AG04449 (cell line): ENCODE measurements around the gene ZNF831.

ENCODE experiments used
- CTCF ChIA-PET: fragments of 350-600 bp; formaldehyde crosslinking; extraction: SDS; loops from one replicate; lab custom pipeline; 2021; ENCODE audit warnings: antibody characterized with exemption; lab: Yijun Ruan, JAX
- POLR2A ChIA-PET: fragments of 400-600, 350-600 bp; formaldehyde crosslinking; extraction: SDS; loops from one replicate; lab custom pipeline; 2020; ENCODE audit warnings: antibody characterized with exemption, inconsistent platforms; lab: Yijun Ruan, JAX
- DNase-seq: peaks from one replicate; pipeline ENCODE4 v3.0.0-alpha.2; 2010; ENCODE audit warnings: low read depth, low spot score
- H3K4me3 ChIP-seq: 2 replicates; pipeline ENCODE4 v1.5.1; 2011; ENCODE audit warnings: low read depth, mild to moderate bottlenecking, control low read depth, low read length
- CTCF ChIP-seq: IDR thresholded peaks from one replicate; pipeline ENCODE4 v1.5.1; 2011; ENCODE audit warnings: mild to moderate bottlenecking, moderate library complexity, low read length, control low read depth, inconsistent platforms; ENCODE audit not compliant: insufficient read depth; ENCODE audit errors: missing control alignments

The ZNF831 gene

GRCh38 chr20:59138114-59138748 lies 25.4 kb upstream of the ZNF831 start:
- TF ChIP-seq CTCF: no peak

DNA sequence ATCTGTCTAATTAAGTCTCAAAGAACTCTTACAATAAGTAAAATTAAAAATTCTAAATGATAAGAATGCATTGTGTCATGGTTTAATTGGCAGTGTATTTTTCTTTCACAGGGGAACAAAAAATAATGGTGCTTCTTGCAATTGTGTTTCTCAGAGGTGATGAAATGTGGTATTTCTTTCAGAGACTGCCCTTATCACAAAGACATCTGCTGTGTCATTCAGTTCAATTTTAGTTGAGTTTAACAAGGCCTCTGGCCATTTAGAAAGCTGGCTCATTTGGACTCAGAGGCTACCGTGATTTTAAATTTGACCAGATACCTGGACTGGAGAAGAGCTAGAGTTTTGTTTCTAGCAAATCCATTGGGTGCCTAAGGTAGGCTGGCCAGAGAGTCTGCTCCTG lies 23.6 kb upstream of the ZNF831 start:
- ChIA-PET POLR2A (no interaction called here), CTCF (no interaction called here)
- DNase-seq: no peak
- H3K4me3 ChIP-seq: no peak overlapping the region
- TF ChIP-seq CTCF: no peak

More at GRCh38 chr20:59138114-59138748, 25.4 kb upstream of the ZNF831 start:
- DNase-seq: no peak
- CTCF ChIA-PET: no interaction called here
- POLR2A ChIA-PET: no interaction called here
- no peak overlapping the region for H3K4me3 ChIP-seq

DNA sequence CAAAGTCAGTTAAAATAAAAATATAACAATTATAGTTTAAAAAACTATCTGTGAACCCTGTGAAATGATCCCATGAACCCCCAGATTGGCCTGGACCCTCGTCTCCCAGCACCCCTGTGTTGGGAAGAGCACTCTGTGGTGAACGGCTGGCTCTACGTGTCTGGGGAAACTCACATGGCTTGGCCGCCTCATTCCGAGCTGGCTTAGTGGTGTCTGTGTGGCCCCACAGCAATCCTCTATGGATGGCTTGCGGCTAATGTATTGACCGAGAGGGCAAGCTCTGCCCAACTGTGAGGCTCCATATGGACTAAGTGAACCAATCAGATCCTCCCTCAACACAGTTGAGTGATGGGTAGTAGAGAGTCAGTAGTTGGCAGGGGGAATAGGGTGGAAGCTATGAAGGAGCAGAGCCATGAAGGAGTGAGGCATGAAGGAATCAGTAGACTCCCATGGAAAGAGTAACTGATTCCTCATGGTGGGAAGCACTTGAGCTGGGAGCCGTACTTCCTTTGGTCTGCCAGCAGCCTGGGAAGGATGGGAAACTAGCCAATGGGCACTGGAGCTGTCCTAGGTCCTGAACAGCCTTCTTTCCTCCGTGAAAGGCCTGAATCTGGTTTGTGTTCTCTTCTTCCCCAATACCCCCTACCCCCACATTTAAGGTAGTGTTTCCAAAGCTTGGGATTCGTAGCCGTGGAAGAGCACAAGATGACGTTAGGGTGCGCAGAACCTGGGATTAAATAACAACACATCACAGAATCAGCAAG lies 21.6 kb upstream of the ZNF831 start:
- no peak for TF ChIP-seq CTCF
- CTCF ChIA-PET: no interaction called here
- no peak overlapping the region for H3K4me3 ChIP-seq
- POLR2A ChIA-PET: no interaction called here
- DNase-seq: no peak

DNA sequence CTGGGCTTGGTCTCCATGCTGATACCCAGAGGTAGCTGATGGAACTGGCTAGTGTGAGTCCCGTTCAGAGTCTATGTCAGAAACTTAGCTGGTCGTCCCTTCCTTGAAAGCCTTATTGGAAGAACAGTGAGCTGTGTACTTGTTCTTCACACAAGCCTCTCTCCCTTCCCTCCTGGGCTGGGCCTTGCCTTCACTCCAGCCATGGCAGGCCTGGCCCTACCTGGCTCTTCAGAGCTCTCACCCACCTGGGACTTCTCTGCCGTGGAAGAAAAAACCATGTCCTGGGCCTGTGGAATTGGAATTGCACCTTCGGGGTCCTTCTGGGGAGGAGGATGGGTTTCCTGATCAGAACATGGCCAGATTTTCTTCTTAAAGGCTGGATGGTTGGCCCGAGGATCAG lies 20.3 kb upstream of the ZNF831 start:
- POLR2A ChIA-PET: no interaction called here
- CTCF ChIA-PET: no interaction called here

GRCh38 chr20:59144179-59144830 lies 19.3 kb upstream of the ZNF831 start:
- ChIA-PET POLR2A (no interaction called here), CTCF (no interaction called here)

More for the DNA sequence above, 20.3 kb upstream of the ZNF831 start:
- no peak for DNase-seq
- no peak overlapping the region for H3K4me3 ChIP-seq
- TF ChIP-seq CTCF: no peak

More at GRCh38 chr20:59144179-59144830, 19.3 kb upstream of the ZNF831 start:
- no peak overlapping the region for H3K4me3 ChIP-seq
- no peak for DNase-seq
- TF ChIP-seq CTCF: no peak
